Fibroblast of lung (primary cell): Measurements from ENCODE around the gene PTX4.

Experiments
- EZH2 ChIP-seq: IDR thresholded peaks from 2 replicates; pipeline ENCODE4 v1.5.1; 2012; ENCODE audit warnings: low read length, control low read depth, mild to moderate bottlenecking; ENCODE audit errors: missing control alignments
- TF ChIP-seq, protein P1 (sequence below), 2 donors: IDR thresholded peaks in 1 of 2; conservative IDR thresholded peaks in 1 of 2; 1 replicate in 1 of 2; 2 replicates in 1 of 2; pipeline ENCODE4 v1.5.1; 2011 to 2012; ENCODE audit warnings: low read length in 2 of 2, control low read depth in 1 of 2, inconsistent platforms in 1 of 2, low read depth in 1 of 2, mild to moderate bottlenecking in 1 of 2

DNA sequence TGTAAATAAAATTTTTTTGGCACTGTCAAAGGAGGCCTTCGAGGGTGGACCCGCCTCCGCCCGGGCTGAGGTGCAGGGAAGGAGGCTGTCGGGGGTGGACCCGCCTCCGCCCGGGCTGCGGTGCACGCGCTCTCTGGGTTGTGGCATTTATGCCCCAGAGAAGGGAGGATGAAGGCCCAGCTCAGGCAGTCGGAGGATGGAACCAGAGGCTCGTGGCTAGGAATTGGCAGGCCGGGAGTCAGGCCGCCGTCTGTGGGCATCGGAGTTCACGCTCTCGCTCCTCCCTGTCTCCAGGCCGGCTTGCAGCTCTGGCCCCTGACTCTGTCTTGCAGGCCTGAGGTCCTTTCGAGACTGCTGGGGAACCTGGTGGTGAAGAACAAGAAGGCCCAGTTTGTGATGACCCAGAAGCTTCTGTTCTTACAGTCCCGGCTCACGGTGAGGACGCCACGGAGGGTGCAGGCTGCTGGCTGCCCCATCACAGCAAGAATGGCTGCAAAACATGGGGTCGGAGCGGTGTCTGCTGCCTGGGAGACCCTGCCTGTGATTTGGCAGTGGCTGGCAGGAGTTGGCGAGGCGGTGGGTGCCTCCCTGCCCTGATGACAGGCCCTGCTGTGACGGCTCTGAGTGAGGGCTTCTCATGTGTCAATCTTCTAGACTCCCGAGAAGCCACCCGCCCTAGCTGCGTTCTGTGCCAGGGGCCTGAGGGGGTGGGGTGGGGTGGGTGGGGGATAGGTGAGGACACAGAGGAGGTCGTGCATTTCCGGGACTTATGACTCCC is 10.3 kb upstream of the PTX4 start:
- TF ChIP-seq, protein P1, sequence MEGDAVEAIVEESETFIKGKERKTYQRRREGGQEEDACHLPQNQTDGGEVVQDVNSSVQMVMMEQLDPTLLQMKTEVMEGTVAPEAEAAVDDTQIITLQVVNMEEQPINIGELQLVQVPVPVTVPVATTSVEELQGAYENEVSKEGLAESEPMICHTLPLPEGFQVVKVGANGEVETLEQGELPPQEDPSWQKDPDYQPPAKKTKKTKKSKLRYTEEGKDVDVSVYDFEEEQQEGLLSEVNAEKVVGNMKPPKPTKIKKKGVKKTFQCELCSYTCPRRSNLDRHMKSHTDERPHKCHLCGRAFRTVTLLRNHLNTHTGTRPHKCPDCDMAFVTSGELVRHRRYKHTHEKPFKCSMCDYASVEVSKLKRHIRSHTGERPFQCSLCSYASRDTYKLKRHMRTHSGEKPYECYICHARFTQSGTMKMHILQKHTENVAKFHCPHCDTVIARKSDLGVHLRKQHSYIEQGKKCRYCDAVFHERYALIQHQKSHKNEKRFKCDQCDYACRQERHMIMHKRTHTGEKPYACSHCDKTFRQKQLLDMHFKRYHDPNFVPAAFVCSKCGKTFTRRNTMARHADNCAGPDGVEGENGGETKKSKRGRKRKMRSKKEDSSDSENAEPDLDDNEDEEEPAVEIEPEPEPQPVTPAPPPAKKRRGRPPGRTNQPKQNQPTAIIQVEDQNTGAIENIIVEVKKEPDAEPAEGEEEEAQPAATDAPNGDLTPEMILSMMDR (conservative IDR thresholded peaks at IDR 0.05 in 1 of 2, IDR thresholded peaks at IDR 0.05 in 1 of 2; ENCODE audit: low read depth in 1 of 2, low read length in 2 of 2): no peak
- TF ChIP-seq EZH2: no peak
